NCI-H1048 (cell line): ENCODE results near the gene TNFRSF6B.
"Not testable (repeated sequence)": the region's sequence is repeated elsewhere in the genome, so short reads cannot be mapped to it uniquely, and the experiment has no call there.

Source experiments
- DNase-seq: peaks from one replicate; lab custom pipeline; 2025; lab: John Stamatoyannopoulos, UW

TNFRSF6B gene

GRCh38 chr20:63662813-63663189 is 33.7 kb upstream of the TNFRSF6B start:
- no peak for DNase-seq

GRCh38 chr20:63663332-63664066 is 33.0 kb upstream of the TNFRSF6B start:
- no peak for DNase-seq

GRCh38 chr20:63664143-63664851 is 32.2 kb upstream of the TNFRSF6B start:
- no peak for DNase-seq

- no peak for DNase-seq
Observed at GRCh38 chr20:63664861-63665594, 31.4 kb upstream of the TNFRSF6B start.

- no peak for DNase-seq
Observed at GRCh38 chr20:63665708-63666107, 30.7 kb upstream of the TNFRSF6B start.

GRCh38 chr20:63667858-63668257 is 28.6 kb upstream of the TNFRSF6B start:
- no peak for DNase-seq

GRCh38 chr20:63668351-63668750 is 28.1 kb upstream of the TNFRSF6B start:
- no peak for DNase-seq

GRCh38 chr20:63671695-63672094 is 24.8 kb upstream of the TNFRSF6B start:
- not testable (repeated sequence) for DNase-seq

GRCh38 chr20:63672666-63673065 is 23.8 kb upstream of the TNFRSF6B start:
- no peak for DNase-seq

- DNase-seq: no peak
Observed at GRCh38 chr20:63673951-63674350, 22.5 kb upstream of the TNFRSF6B start.

- DNase-seq: no peak
Observed at GRCh38 chr20:63675681-63676368, 20.6 kb upstream of the TNFRSF6B start.

GRCh38 chr20:63678071-63678470 is 18.4 kb upstream of the TNFRSF6B start:
- no peak for DNase-seq

GRCh38 chr20:63678667-63679465 is 17.6 kb upstream of the TNFRSF6B start:
- no peak for DNase-seq

GRCh38 chr20:63679799-63680305 is 16.6 kb upstream of the TNFRSF6B start:
- DNase-seq: no peak

- no peak for DNase-seq
Observed at GRCh38 chr20:63680427-63680826, 16.0 kb upstream of the TNFRSF6B start.

- no peak for DNase-seq
Observed at GRCh38 chr20:63680857-63681608, 15.4 kb upstream of the TNFRSF6B start.

- no peak for DNase-seq
Observed at GRCh38 chr20:63681609-63682142, 14.8 kb upstream of the TNFRSF6B start.

GRCh38 chr20:63682384-63683139 is 13.9 kb upstream of the TNFRSF6B start:
- no peak for DNase-seq

GRCh38 chr20:63685269-63686026 is 11.0 kb upstream of the TNFRSF6B start:
- DNase-seq: no peak
